Stimulated activated CD4-positive, alpha-beta T cell treated with anti-CD3 and anti-CD28 coated beads, Interleukin-1b, Interleukin-23, amount 100 ng/mL, for 48 hours (primary cell): ENCODE data around the gene LRRTM4.
"Not testable (repeated sequence)": the region's sequence is repeated elsewhere in the genome, so short reads cannot be mapped to it uniquely, and the experiment has no call there.

Experiments used
- DNase-seq: peaks from one replicate; pipeline ENCODE4 v3.0.0-alpha.2; 2020

LRRTM4 gene

GRCh38 chr2:77046339-77046738, 475.8 kb downstream of the LRRTM4 start:
- DNase-seq = no peak

- DNase-seq = not testable (repeated sequence)
Observed at GRCh38 chr2:77045456-77045855, 476.7 kb downstream of the LRRTM4 start.

- no peak for DNase-seq
Observed at GRCh38 chr2:77034445-77034844, 487.7 kb downstream of the LRRTM4 start.

- DNase-seq = not testable (repeated sequence)
Observed at GRCh38 chr2:77029237-77029636, 492.9 kb downstream of the LRRTM4 start.

- no peak for DNase-seq
Observed at GRCh38 chr2:77028032-77028600, 494.1 kb downstream of the LRRTM4 start.

GRCh38 chr2:77025714-77026113, 496.5 kb downstream of the LRRTM4 start:
- DNase-seq = no peak

- no peak for DNase-seq
Observed at GRCh38 chr2:77021161-77021560, 501.0 kb downstream of the LRRTM4 start.

GRCh38 chr2:77018219-77018618, 504.0 kb downstream of the LRRTM4 start:
- DNase-seq = no peak

GRCh38 chr2:77017355-77017745, 504.8 kb downstream of the LRRTM4 start:
- no peak for DNase-seq

- DNase-seq = no peak
Observed at GRCh38 chr2:77016443-77017354, 505.5 kb downstream of the LRRTM4 start.

- DNase-seq = no peak
Observed at GRCh38 chr2:77013953-77014352, 508.2 kb downstream of the LRRTM4 start.

- no peak for DNase-seq
Observed at GRCh38 chr2:77013457-77013856, 508.7 kb downstream of the LRRTM4 start.

GRCh38 chr2:77009307-77009706, 512.9 kb downstream of the LRRTM4 start:
- no peak for DNase-seq

- DNase-seq = no peak
Observed at GRCh38 chr2:77008853-77009252, 513.3 kb downstream of the LRRTM4 start.

- DNase-seq = no peak
Observed at GRCh38 chr2:77007686-77008085, 514.5 kb downstream of the LRRTM4 start.

GRCh38 chr2:77005522-77005921, 516.7 kb downstream of the LRRTM4 start:
- DNase-seq = no peak

GRCh38 chr2:77001895-77002294, 520.3 kb downstream of the LRRTM4 start:
- no peak for DNase-seq

- no peak for DNase-seq
Observed at GRCh38 chr2:76998704-76999103, 523.5 kb downstream of the LRRTM4 start.

GRCh38 chr2:76998152-76998551, 524.0 kb downstream of the LRRTM4 start:
- no peak for DNase-seq

- DNase-seq = no peak
Observed at GRCh38 chr2:76997296-76997695, 524.9 kb downstream of the LRRTM4 start.

GRCh38 chr2:76985387-76986136, 536.6 kb downstream of the LRRTM4 start:
- no peak for DNase-seq

GRCh38 chr2:76984359-76984758, 537.8 kb downstream of the LRRTM4 start:
- DNase-seq = no peak

GRCh38 chr2:76980067-76980787, 541.9 kb downstream of the LRRTM4 start:
- no peak for DNase-seq
